Left colon (tissue), 2 donors: ENCODE results near the gene AGBL1. TPM values are rescaled to one million over a fixed set of nuclear protein-coding genes. Genes with fewer than 3 reads are reported as not detected.

Source experiments
- ATAC-seq: fragments of 200-7000 bp; cut with Tn5 transposase; one replicate; pipeline ENCODE4 v1.9.1; 2020; ENCODE audit warnings: mild to moderate bottlenecking, moderate library complexity
- DNase-seq, 2 donors: peaks; one replicate each; pipeline ENCODE4 v3.0.0-alpha.2; 2020
- intact Hi-C, 2 donors: fragments of 100-400 bp; cut with DNase I in 1 of 2; cut with micrococcal nuclease in 1 of 2; formaldehyde crosslinking; loops; one replicate each; pipeline versions ENCODE4 v1.11.2 to v1.14.0; 2022; cut with DNase I, micrococcal nuclease
- total RNA-seq, 2 donors: library from RNA; stranded (reverse); fragmentation: NEBNext Ultra II Directional; extraction: Animal tissue kit (Norgen Biotek cat#: 25700); gene quantifications; one replicate each; pipeline ENCODE4 v1.2.1, GENCODE V29; 2021
- donor health status: DM: no; HTN: no; CAD: no.
- donor health status: DM: yes; HTN: yes; CAD: no.

AGBL1 gene
- total RNA-seq, 2 donors from 2014 or later: 0.22 to 0.34 TPM

- ATAC-seq (no peak), DNase-seq (no peak)
- intact Hi-C loops: no loop called here
These were observed 269.9 kb downstream of the AGBL1 start for GRCh38 chr15:86349565-86349964.

DNA sequence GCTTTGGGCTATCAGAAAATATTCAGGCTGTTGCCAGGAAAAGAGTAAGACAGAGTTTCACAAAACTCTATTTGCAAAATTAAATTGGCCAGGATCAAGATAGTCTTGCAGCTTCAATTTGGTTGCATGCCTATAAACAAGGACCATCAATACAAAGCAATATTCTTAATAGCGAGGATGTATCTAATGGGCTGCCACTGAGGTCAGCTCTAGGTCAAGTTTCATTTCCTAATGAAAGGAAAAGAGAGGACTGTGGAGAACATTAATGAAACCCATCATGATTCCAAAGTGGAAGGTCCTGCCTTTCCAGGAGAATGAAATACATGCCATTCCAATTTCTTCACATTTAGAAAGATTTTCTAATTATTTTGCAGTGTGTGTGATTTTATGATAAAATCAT lies 273.5 kb downstream of the AGBL1 start:
- ATAC-seq: no peak
- intact Hi-C loops: no loop called here
- no peak for DNase-seq

DNA sequence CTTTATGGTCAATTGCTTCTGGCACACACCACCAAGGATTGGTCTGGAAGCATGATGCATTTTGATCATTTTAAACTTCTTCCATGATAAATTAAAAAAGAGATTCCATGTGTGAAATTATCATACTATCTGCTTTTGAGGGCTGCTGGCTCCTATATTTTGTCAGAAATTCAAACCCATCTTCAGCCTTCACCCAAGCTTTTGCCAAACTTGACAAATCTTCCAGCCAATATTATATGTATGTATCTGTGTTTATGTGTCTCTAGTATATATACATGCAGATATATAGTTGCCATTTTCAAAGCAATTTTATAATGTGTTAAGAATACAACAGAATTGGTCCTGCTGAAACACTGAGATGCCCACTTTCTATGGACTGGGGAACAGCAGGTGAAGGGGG lies 275.7 kb downstream of the AGBL1 start:
- DNase-seq (no peak), ATAC-seq (no peak)
- intact Hi-C loops: no loop called here

DNA sequence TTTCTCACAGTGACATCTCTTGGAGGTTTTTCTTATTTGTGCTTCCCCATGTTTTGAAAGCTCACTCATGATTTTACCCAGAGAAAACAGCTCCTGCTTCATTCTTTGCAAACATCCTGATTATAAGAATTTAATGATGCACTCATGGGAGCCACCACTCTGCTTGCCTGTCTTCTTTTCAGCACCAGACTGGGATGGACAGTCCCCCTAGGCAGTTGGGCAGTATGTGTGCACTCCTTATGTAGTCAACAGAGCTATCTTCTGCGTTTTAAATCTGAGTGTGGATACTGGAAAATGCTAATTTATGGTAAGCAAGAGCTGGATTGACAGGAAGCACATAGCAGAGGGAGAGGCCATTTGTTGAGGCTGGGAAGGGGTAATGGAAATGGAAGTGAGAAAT lies 276.1 kb downstream of the AGBL1 start:
- intact Hi-C loops: no loop called here
- no peak for DNase-seq
- no peak for ATAC-seq

- DNase-seq (no peak), ATAC-seq (no peak)
- intact Hi-C loops: no loop called here
These were observed 282.9 kb downstream of the AGBL1 start for GRCh38 chr15:86362555-86362954.

DNA sequence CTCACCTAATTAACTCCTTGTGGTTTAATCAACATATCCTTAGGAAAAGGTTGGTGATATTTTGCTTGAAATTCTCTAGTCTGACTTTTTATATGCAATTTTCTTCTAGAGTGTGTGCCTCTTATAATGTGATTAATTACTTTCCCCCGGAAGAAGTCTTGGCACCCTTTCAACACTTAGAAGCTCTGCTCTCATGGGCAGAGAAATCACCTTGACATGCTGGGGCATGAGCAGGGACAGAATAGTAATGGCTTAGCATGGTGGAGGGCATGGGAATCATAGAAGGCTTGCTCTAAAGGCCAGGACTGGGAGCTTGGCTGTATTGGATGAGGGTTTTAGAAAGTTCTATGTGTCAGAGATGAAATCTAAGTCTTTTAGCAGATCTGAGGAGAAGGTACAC lies 293.5 kb downstream of the AGBL1 start:
- intact Hi-C loops: no loop called here
- ATAC-seq: no peak

GRCh38 chr15:86375733-86376280 lies 296.1 kb downstream of the AGBL1 start:
- ATAC-seq (no peak), DNase-seq (no peak)
- intact Hi-C loops: no loop called here

More for the DNA sequence above, 293.5 kb downstream of the AGBL1 start:
- DNase-seq: no peak

GRCh38 chr15:86377914-86378313 lies 298.2 kb downstream of the AGBL1 start:
- DNase-seq (no peak), ATAC-seq (no peak)
- intact Hi-C loops: no loop called here

GRCh38 chr15:86382341-86382740 lies 302.7 kb downstream of the AGBL1 start:
- ATAC-seq: no peak
- DNase-seq: no peak
- intact Hi-C loops: no loop called here

DNA sequence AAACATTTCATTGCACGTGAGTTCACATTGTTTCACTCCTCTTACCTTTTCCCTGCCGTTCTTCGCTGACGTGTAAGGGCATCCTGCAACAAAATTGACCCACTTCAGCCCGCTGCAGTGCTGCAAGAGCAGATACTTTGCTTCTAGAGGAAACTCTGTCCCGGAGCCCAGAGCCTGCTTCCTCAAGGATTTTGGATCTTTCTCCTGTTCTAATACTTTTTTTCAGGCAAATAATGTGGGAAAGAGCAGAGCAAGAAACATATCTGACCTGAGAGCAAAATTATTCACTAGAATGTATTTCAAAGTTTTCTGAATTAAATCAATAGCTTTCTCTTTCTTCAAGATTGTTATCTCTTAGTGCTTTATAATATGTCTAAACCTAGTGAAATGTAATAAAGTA lies 303.9 kb downstream of the AGBL1 start:
- ATAC-seq: no peak
- intact Hi-C loops: no loop called here

GRCh38 chr15:86384186-86384585 lies 304.5 kb downstream of the AGBL1 start:
- no peak for DNase-seq
- intact Hi-C loops: no loop called here
- no peak for ATAC-seq

More for the DNA sequence above, 303.9 kb downstream of the AGBL1 start:
- DNase-seq: no peak

GRCh38 chr15:86392296-86392695 lies 312.6 kb downstream of the AGBL1 start:
- DNase-seq: no peak
- no peak for ATAC-seq
- intact Hi-C loops: no loop called here

- ATAC-seq (no peak), DNase-seq (no peak)
- intact Hi-C loops: no loop called here
These were observed 313.2 kb downstream of the AGBL1 start for GRCh38 chr15:86392874-86393273.

GRCh38 chr15:86394866-86395265 lies 315.2 kb downstream of the AGBL1 start:
- ATAC-seq: no peak
- intact Hi-C loops: no loop called here
- DNase-seq: no peak

DNA sequence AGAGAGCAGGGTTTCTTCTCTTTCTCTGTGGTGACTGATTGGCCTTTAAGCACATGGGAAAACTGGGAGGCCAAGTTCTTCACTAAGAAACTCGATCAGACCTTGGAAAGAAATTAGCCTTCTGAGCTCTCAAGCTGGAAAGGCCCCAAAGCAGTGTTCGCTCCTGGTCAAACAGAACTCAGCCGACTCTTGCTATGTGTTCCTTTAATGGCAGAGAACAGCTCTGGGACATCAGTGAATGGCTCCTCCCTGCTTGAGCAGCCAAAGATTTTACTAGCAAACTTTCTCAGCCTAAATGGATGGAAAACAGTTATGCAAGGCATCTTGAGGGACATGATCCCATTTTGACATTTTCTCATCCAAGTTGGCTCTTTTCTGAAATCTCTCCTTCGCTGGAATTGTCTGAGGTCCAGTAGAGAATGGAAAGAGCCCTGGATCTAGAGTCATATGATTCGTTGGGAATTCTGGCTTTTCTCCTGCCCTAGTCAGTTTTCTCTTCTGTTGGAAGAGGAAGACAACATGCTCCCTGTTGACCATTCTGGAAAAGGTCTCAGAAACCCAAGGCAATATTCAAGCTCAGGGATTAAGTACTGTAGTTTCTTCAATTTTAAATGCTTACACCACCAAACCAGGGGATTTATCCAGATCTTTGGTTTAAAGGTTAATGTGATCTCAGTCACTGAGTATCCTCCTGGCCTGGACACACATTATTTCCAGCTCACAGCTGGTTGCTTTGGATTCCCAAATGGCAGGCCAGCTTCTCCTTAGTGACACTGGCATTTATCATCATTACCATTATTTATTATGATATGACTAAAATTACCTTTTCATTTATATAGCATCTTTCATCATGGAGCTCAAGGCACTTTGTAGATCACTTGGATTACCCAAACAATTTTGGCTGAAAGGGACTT lies 319.6 kb downstream of the AGBL1 start:
- ATAC-seq: no peak
- DNase-seq: no peak
- intact Hi-C loops: no loop called here

GRCh38 chr15:86403221-86403620 lies 323.6 kb downstream of the AGBL1 start:
- no peak for ATAC-seq
- intact Hi-C loops: no loop called here
- no peak for DNase-seq

GRCh38 chr15:86403914-86404583 lies 324.4 kb downstream of the AGBL1 start:
- intact Hi-C loops: no loop called here
- ATAC-seq: no peak

DNA sequence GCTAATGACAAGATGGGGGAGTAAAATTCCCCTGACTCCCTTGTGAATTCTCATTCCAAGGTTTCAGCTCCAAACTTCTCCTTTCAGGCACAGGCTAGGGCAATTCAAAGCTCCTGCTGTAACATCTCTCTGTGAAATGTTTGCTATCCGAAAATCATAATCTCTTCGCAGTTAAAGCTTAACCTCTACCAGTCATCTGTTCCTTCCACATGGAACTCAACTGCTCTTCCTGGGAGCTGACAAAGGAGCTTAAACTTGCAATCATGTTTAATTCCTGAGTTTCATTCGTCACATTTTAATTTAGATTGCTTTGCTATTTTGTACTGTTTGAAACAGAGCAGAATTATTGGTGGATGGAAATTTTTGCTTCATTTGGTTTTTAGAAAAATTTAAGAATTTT lies 328.6 kb downstream of the AGBL1 start:
- intact Hi-C loops: no loop called here
- ATAC-seq: no peak
- no peak for DNase-seq

More at GRCh38 chr15:86403914-86404583, 324.4 kb downstream of the AGBL1 start:
- no peak for DNase-seq

DNA sequence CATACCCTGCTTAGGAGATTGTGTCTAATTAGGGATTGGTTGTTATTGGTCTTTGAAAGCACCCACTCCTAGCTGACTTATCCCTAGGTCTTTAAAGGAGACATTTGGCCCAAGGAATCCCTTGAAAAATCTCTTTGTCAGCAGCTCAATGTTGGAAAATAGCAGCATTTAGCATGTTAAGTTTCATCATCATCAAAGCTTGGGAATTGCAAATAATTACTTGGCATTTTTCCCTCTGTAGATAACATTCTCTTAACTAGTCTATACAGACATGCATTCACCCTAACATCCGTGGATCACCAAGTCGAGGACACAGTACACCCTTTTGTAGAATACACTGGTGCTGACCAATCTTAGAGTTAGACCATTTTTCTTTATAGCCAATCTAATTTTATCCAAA lies 332.2 kb downstream of the AGBL1 start:
- ATAC-seq: no peak

GRCh38 chr15:86413191-86413590 lies 333.5 kb downstream of the AGBL1 start:
- intact Hi-C loops: no loop called here
- no peak for DNase-seq
- no peak for ATAC-seq

More for the DNA sequence above, 332.2 kb downstream of the AGBL1 start:
- DNase-seq: no peak
- intact Hi-C loops: no loop called here
